ENCODE data around the gene MICAL2.

DNA sequence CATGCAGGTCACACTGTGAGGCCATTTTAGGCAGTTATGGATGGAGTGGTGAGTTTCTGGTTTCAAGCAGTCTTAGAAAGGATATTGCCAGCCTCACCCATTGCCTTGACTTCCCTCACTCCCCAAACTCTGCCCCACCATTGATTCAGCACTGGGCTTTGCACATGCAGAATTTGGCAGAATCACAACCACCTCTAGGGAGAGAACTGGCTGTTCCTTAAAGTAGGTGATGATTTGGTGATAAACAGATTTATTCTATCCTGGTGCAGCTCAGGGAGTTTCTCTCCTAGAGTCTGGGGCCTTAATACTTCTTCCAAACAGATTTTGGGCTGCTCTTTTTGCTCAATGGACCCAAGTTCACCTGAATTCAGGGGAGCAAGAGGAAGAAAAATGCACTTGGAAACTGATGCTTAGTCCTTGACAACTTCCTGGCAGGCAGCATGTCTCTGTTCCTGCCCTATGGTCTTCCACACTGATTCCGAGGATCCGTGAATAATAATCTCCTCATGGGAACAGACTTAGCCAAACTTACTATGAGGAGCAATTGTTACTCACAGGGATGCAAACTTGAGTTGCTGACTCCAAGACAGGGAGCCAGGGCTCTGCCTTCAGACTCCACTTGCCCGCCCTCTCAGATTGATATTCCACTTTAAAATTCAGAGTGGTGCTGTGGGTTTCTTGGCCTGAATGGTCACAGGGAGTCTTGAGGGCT lies 137.3 kb downstream of the MICAL2 start:
- TF ChIP-seq, protein P1, sequence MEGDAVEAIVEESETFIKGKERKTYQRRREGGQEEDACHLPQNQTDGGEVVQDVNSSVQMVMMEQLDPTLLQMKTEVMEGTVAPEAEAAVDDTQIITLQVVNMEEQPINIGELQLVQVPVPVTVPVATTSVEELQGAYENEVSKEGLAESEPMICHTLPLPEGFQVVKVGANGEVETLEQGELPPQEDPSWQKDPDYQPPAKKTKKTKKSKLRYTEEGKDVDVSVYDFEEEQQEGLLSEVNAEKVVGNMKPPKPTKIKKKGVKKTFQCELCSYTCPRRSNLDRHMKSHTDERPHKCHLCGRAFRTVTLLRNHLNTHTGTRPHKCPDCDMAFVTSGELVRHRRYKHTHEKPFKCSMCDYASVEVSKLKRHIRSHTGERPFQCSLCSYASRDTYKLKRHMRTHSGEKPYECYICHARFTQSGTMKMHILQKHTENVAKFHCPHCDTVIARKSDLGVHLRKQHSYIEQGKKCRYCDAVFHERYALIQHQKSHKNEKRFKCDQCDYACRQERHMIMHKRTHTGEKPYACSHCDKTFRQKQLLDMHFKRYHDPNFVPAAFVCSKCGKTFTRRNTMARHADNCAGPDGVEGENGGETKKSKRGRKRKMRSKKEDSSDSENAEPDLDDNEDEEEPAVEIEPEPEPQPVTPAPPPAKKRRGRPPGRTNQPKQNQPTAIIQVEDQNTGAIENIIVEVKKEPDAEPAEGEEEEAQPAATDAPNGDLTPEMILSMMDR (IDR thresholded peaks at IDR 0.05): no peak
- no peak for TF ChIP-seq POLR2A (IDR thresholded peaks at IDR 0.05)

Measured in thyroid gland (tissue), 4 donors.